ENCODE measurements around the gene NUP214.
"Not testable (repeated sequence)": the region's sequence is repeated elsewhere in the genome, so short reads cannot be mapped to it uniquely, and the experiment has no call there.

Gene NUP214

DNA sequence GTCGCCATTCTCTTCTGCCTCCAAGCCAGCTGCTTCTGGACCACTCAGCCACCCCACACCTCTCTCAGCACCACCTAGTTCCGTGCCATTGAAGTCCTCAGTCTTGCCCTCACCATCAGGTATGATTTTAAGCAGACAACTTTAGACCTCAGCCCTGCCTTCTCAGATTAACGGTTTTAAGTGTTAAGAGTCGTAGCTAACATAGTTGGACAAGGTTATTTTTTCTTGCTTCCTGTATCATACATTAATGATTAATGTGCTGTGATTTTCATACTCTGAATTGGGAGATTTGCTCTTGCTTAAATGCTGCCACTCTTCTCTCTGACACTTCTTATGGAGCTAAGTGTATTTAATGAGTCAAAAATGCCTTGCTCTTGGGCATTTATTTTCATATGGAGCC, 20.8 kb downstream of the NUP214 start:
- H3K36me3 Mint-ChIP-seq (ENCODE audit: low read depth) = peaks cover 97% of the 10 kb centered on the region
- intact Hi-C loops (cut with micrococcal nuclease) = no loop called here
- H3K9me3 Mint-ChIP-seq = no peaks in the 10 kb centered on the region
- no peak overlapping the region for H3K4me3 Mint-ChIP-seq
- H3K27me3 Mint-ChIP-seq = no peaks in the 10 kb centered on the region
- H3K4me1 Mint-ChIP-seq (ENCODE audit: low read depth) = no peaks in the 10 kb centered on the region
- H3K27ac Mint-ChIP-seq = no peak overlapping the region

DNA sequence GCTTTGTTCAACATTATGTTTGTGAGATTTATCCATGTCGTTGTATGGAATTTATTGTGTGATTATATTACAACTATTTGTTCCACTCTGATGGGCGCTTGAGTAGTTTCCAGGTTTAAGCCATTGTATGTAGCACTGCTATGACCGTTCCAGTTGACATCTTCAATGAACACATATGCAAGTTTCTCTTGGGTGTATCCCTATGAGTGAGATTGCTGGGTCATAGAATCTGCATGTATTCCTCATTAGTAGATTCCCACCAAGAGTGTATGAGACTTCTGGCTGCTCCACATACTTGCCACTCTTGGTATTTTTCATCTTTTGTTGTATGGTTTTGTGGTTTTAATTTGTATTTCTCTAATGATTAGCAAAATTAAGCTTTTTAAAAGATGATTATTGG, 22.9 kb downstream of the NUP214 start:
- no peak overlapping the region for H3K27ac Mint-ChIP-seq
- H3K9me3 Mint-ChIP-seq = no peaks in the 10 kb centered on the region

DNA sequence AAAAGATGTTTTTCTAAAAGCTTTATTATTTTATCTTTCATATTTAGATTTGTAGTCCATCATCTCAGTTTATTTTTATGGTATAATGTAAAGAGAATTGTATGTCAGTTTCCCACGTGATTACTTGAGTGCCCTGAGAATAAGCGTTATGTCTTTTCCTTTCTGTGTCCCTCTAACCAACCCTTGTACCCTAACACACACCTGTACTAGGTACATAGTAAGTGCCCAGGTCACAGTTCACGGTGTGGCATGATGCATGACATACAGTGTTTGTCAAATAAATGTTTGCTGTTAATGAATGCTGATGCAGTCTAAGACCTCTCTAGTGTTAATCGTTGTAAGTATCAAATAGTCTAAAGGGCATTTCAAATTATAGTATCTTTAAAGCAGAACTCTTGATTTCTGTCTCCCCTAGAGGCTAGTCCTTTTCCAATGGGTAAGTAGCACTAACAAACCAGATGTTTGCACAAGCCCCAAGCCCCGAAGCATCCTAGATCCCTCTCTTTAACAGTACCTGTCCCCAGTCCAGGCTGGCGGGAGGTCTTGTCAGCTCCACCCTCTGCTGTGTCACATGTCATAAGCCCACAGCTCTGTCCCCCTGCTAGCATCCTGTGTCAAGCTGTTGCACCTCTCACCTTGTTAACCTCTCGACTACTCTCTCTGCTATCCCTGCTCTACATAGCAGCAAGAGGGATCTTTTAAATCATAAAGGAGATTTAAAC, 23.7 kb downstream of the NUP214 start:
- peaks cover 99% of the 10 kb centered on the region for H3K36me3 Mint-ChIP-seq (ENCODE audit: low read depth)

More for the DNA sequence above, 22.9 kb downstream of the NUP214 start:
- Mint-ChIP-seq H3K27me3 (no peaks in the 10 kb centered on the region), H3K4me1 (ENCODE audit: low read depth) (no peaks in the 10 kb centered on the region), H3K4me3 (no peak overlapping the region), H3K36me3 (ENCODE audit: low read depth) (peaks cover 99% of the 10 kb centered on the region)
- intact Hi-C loops (cut with micrococcal nuclease) = no loop called here

DNA sequence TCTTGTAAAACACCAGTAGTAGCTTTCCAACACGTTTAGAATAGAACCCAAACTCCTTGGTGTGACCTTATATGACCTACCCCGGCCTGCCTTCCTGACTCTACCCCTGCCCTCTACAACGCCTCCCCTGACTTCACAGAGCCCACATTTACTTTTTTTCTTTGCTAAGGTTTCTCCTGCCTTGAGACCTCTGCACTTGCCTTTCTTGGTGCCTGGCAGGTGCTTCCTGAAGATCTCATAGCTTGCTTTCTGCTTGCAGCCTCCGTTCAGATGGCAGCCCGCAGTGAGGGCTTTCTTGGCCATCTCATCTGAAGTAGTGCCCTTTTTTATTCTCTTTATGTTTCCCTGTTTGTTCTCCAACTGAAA, 24.3 kb downstream of the NUP214 start:
- Mint-ChIP-seq H3K4me3 (no peak overlapping the region), H3K9me3 (no peaks in the 10 kb centered on the region), H3K27ac (no peak overlapping the region), H3K4me1 (ENCODE audit: low read depth) (no peaks in the 10 kb centered on the region), H3K36me3 (ENCODE audit: low read depth) (peaks cover 99% of the 10 kb centered on the region), H3K27me3 (no peaks in the 10 kb centered on the region)
- intact Hi-C loops (cut with micrococcal nuclease) = no loop called here

More for the DNA sequence above, 23.7 kb downstream of the NUP214 start:
- intact Hi-C loops (cut with micrococcal nuclease) = no loop called here
- Mint-ChIP-seq H3K9me3 (no peaks in the 10 kb centered on the region), H3K4me1 (ENCODE audit: low read depth) (no peaks in the 10 kb centered on the region), H3K27ac (no peak overlapping the region), H3K4me3 (no peak overlapping the region), H3K27me3 (no peaks in the 10 kb centered on the region)

DNA sequence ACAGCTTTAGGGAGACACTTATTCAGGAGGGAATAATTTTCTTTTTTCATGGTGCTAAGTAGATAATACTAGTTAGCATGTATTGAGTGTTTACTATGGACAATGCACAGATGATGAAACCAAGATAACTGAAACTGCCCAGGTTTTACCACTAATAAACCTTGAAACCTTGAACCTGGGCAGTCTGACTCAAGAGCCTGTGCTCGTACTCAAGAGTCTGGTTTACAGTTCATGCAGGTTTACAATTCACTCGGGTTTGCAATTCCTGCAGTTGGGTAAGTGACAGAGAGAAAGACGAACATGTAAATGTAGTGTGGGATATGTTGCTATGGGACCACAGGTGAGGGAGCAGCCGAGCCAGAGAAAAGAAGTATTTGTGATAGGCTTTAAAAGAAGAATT, 28.2 kb downstream of the NUP214 start:
- no peaks in the 10 kb centered on the region for H3K4me1 Mint-ChIP-seq (ENCODE audit: low read depth)
- intact Hi-C loops (cut with micrococcal nuclease) = no loop called here
- H3K36me3 Mint-ChIP-seq (ENCODE audit: low read depth) = peaks cover 99% of the 10 kb centered on the region
- no peaks in the 10 kb centered on the region for H3K9me3 Mint-ChIP-seq
- no peak overlapping the region for H3K27ac Mint-ChIP-seq
- H3K27me3 Mint-ChIP-seq = no peaks in the 10 kb centered on the region
- H3K4me3 Mint-ChIP-seq = no peak overlapping the region

DNA sequence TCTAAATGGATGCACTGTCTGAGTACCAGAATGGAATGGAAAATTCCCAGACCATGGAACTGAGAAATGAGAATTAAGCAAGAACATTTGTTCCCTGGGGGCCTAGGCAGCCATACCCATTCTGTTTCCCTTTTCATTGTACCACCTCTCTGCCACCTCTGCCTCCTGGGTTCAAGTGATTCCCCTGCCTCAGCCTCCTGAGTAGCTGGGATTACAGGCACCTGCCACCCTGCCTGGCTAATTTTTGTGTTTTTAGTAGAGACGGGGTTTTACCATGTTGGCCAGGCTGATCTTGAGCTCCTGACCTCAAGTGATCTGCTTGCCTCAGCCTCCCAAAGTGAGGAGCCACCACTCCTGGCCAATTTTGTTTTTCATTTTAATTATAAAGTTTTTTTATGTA, 33.3 kb downstream of the NUP214 start:
- H3K4me3 Mint-ChIP-seq; H3K4me1 Mint-ChIP-seq (ENCODE audit: low read depth); H3K27me3 Mint-ChIP-seq; H3K27ac Mint-ChIP-seq; H3K9me3 Mint-ChIP-seq; intact Hi-C loops (cut with micrococcal nuclease): not testable (repeated sequence)
- H3K36me3 Mint-ChIP-seq (ENCODE audit: low read depth) = peaks cover 90% of the 10 kb centered on the region

DNA sequence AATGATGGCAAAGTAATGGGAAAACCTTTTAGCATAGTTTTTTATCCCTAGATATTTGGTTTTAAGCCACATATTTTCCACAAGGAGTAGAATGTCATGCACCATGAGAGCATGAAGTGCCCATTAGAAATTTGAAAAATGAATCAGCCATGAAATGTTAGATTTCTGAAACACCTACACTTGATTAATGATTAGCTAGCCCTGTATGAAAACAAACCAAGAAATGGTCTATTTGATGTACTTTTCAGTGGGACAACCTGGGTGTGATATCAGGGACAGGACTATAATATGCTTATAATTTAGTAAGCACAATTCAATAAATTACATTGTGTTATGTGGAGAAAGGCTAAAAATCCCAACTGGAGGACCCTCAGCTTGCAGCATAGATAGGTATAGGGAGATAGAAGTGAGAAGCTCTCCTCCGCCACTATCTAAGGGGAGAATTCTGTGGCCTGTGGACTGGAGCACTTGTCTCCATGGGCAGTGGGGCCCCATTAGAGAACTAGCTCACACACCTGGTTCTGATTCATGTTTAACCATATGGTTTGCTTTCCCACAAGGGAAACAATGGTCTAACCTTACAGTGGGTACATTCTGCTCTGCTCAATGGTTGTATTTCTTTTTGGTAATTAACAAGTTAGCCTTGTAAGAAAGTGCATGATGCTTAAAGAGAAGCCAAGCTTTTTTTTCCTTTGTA, 35.2 kb downstream of the NUP214 start:
- Mint-ChIP-seq H3K4me1 (ENCODE audit: low read depth) (no peaks in the 10 kb centered on the region), H3K27me3 (no peaks in the 10 kb centered on the region), H3K27ac (no peak overlapping the region), H3K9me3 (no peaks in the 10 kb centered on the region), H3K36me3 (ENCODE audit: low read depth) (peaks cover 82% of the 10 kb centered on the region), H3K4me3 (no peak overlapping the region)
- intact Hi-C loops (cut with micrococcal nuclease) = no loop called here

DNA sequence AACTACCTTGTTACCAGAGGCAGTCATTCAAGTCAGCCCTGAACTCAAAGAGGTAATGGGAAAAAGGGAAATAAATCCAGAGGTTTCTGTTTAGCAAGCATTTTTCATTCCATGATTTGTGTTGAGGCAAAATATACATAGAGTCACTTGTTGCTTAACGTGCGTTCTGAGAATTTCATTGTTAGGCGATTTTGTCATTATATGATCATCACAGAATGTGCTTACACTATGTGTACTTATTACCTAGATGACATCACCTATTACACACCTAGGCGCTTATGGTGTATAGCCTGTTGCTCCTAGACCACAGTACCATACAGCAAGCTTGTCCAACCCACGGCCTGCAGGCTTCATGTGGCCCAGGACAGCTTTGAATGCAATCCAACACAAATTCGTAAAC, 36.2 kb downstream of the NUP214 start:
- Mint-ChIP-seq H3K27ac (no peak overlapping the region), H3K36me3 (ENCODE audit: low read depth) (peaks cover 79% of the 10 kb centered on the region), H3K27me3 (no peaks in the 10 kb centered on the region), H3K4me1 (ENCODE audit: low read depth) (no peaks in the 10 kb centered on the region), H3K9me3 (no peaks in the 10 kb centered on the region), H3K4me3 (no peak overlapping the region)
- intact Hi-C loops (cut with micrococcal nuclease) = no loop called here

DNA sequence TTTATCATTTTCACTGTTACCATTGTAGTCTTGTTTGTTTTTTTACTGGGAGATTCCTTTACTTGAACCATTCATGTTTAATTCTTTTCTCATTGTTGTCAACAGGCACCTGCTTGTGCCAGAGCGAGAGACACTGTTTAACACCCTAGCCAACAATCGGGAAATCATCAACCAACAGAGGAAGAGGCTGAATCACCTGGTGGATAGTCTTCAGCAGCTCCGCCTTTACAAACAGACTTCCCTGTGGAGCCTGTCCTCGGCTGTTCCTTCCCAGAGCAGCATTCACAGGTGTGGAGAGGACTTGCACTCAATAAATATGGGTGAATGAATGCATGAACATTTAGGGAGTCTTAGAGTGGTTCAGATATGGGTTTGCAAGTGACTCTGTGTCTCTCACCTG, 37.5 kb downstream of the NUP214 start:
- no peak overlapping the region for H3K4me3 Mint-ChIP-seq
- no peaks in the 10 kb centered on the region for H3K9me3 Mint-ChIP-seq
- no peaks in the 10 kb centered on the region for H3K4me1 Mint-ChIP-seq (ENCODE audit: low read depth)
- no peak overlapping the region for H3K27ac Mint-ChIP-seq
- intact Hi-C loops (cut with micrococcal nuclease) = no loop called here
- peaks cover 79% of the 10 kb centered on the region for H3K36me3 Mint-ChIP-seq (ENCODE audit: low read depth)
- H3K27me3 Mint-ChIP-seq = no peaks in the 10 kb centered on the region

DNA sequence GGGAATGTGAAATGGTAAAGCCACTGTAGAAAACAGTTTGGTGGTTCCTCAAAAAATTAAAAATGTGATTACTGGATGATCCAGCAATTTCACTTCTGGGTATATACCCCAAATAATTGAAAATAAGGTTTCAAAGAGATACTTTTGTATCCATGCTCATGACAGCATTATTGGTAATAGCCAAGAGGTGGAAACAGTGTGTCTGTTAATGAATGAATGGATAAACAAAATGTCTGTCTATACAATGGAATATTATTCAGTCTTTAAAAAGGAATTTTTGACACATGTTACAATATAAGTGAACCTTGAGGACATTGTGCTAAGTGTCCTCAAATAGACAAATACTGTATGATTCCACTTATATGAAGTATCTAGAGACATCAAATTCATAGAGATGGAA, 40.1 kb downstream of the NUP214 start:
- no peak overlapping the region for H3K4me3 Mint-ChIP-seq
- H3K4me1 Mint-ChIP-seq (ENCODE audit: low read depth) = no peaks in the 10 kb centered on the region
- no peak overlapping the region for H3K27ac Mint-ChIP-seq
- H3K27me3 Mint-ChIP-seq = no peaks in the 10 kb centered on the region
- intact Hi-C loops (cut with micrococcal nuclease) = no loop called here
- H3K36me3 Mint-ChIP-seq (ENCODE audit: low read depth) = peaks cover 80% of the 10 kb centered on the region
- no peaks in the 10 kb centered on the region for H3K9me3 Mint-ChIP-seq

DNA sequence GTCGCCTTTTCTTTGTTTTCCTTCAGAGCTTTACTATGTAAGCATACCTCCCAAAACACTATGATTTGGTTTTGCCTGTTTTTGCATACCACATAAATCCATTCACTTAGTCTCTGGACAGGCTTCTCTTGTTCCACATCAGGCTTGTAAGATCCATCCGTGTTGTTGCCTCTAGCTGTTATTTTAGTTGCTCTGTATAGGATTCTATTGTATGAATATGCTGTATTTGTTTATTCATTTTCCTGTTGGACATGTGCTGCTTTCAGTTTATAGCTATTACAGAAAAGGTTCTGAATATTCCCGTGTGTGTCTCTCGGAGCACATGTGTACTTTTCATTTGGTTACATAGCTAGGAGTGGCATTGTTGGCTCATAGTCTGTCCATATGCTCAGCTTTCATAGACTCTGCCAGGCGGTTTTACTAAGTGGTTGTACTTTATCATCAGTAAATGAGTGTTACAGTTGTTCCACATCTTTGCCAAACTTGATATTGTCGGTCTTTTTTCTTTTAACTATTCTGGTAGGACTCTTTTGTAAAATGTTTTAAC, 41.8 kb downstream of the NUP214 start:
- H3K9me3 Mint-ChIP-seq = no peaks in the 10 kb centered on the region
- H3K27ac Mint-ChIP-seq = no peak overlapping the region
- no peak overlapping the region for H3K4me3 Mint-ChIP-seq
- no peaks in the 10 kb centered on the region for H3K4me1 Mint-ChIP-seq (ENCODE audit: low read depth)
- intact Hi-C loops (cut with micrococcal nuclease) = no loop called here
- H3K36me3 Mint-ChIP-seq (ENCODE audit: low read depth) = peaks cover 81% of the 10 kb centered on the region
- H3K27me3 Mint-ChIP-seq = no peaks in the 10 kb centered on the region

DNA sequence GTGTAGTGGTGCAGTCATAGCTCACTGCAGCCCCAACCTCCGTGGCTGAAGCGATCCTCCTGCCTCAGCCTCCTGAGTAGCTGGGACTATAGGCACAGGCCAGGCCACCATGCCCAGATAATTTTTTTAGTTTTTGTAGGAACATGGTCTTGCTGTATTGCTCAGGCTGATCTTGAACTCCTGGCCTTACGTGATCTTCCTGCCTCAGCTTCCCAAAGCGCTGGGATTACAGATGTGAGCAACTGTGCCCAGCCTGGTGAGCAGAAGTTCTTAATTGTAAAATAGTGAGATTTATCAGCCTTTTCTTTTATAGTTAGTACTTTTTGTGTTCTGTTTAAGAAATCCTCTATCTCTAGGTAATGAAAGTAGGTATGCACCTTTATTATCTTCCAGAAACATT, 42.5 kb downstream of the NUP214 start:
- H3K9me3 Mint-ChIP-seq = no peaks in the 10 kb centered on the region
- no peak overlapping the region for H3K27ac Mint-ChIP-seq
- intact Hi-C loops (cut with micrococcal nuclease) = no loop called here
- H3K4me3 Mint-ChIP-seq = no peak overlapping the region
- no peaks in the 10 kb centered on the region for H3K27me3 Mint-ChIP-seq
- no peaks in the 10 kb centered on the region for H3K4me1 Mint-ChIP-seq (ENCODE audit: low read depth)
- H3K36me3 Mint-ChIP-seq (ENCODE audit: low read depth) = peaks cover 81% of the 10 kb centered on the region

DNA sequence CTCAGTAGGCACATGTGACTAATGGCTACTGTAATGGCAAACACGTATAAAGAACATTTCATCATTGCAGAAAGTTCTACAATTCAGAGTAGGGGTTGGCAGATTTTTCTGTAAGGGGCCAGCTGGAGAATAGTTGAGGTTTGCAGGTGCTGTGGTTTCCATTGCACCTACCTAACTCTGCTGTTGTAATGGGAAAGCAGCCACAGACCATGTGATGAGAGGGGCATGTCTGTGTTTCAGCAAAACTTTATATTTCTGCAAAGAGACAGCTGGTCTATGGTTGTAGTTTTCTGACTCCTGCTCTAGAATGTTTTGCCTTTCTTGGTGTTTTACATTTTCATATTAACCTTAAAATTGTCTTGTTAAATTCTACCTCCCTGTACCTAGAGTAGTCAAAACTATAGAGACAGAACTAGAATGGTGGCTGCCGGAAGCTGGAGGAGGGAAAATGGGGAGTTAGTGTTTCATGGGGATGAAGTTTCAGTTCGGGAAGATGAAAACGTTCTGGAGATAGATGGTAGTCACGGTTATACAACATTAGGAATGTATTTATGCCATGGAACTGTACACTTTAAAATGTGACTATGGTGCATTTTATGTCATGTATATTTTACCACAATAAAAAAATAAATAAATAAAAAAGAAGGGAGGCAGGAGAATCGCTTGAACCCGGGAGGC, 44.3 kb downstream of the NUP214 start:
- no peak overlapping the region for H3K4me3 Mint-ChIP-seq
- intact Hi-C loops (cut with micrococcal nuclease) = no loop called here
- peaks cover 83% of the 10 kb centered on the region for H3K36me3 Mint-ChIP-seq (ENCODE audit: low read depth)
- H3K4me1 Mint-ChIP-seq (ENCODE audit: low read depth) = no peaks in the 10 kb centered on the region
- H3K27ac Mint-ChIP-seq = no peak overlapping the region
- H3K27me3 Mint-ChIP-seq = no peaks in the 10 kb centered on the region
- no peaks in the 10 kb centered on the region for H3K9me3 Mint-ChIP-seq

DNA sequence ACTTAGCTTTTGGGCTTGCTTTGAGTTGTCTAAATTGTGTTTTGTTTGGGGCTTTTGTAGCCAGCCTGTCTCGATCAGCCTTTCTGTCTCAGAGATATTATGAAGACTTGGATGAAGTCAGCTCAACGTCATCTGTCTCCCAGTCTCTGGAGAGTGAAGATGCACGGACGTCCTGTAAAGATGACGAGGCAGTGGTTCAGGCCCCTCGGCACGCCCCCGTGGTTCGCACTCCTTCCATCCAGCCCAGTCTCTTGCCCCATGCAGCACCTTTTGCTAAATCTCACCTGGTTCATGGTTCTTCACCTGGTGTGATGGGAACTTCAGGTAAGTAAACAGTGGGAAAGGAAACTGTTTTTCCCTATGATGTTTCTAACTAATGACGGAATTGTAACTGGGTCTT, 48.6 kb downstream of the NUP214 start:
- no peak overlapping the region for H3K27ac Mint-ChIP-seq

More for the DNA sequence above, 48.6 kb downstream of the NUP214 start:
- H3K4me1 Mint-ChIP-seq (ENCODE audit: low read depth) = peaks cover 10% of the 10 kb centered on the region
- no peaks in the 10 kb centered on the region for H3K9me3 Mint-ChIP-seq
- H3K27me3 Mint-ChIP-seq = no peaks in the 10 kb centered on the region
- peaks cover 93% of the 10 kb centered on the region for H3K36me3 Mint-ChIP-seq (ENCODE audit: low read depth)
- H3K4me3 Mint-ChIP-seq = no peak overlapping the region
- intact Hi-C loops (cut with micrococcal nuclease) = no loop called here

All from dendritic cell treated with granulocyte-macrophage colony-stimulating factor and Interleukin-4, amounts not matched to agents 40 ng/mL and 50 ng/mL, for 4 days (primary cell).